ENCODE results near the gene SMARCA5.

SMARCA5 gene

DNA sequence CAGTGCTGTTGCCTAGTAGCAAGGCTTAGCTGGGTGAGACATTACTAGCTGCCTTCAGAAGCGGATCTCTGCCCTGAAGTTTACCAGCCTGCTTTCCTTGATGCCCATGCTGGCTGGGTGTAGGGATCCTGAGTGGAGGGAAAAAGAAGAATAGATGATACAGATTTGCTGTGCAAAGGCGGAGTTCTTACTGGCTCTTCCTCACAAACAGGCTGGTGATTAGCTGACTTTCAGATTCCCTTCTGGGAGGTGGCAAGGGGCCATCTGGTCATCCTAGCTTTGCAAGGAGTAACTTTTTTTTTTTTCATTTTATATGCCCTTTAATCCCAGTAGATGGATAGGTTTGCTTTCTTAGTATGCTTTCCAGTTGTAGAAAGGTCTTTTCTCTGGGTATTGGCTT is 44.8 kb downstream of the SMARCA5 start:
- H3K4me3 Mint-ChIP-seq, result no peak overlapping the region
- H3K9me3 Mint-ChIP-seq, result no peaks in the 10 kb centered on the region
- no peak overlapping the region for H3K27ac Mint-ChIP-seq
- peaks cover 21% of the 10 kb centered on the region for H3K4me1 Mint-ChIP-seq
- ATAC-seq (ENCODE audit: low read depth) (no peak), DNase-seq (ENCODE audit: low spot score in 2 of 2) (no peak)
- H3K27me3 Mint-ChIP-seq, result no peaks in the 10 kb centered on the region
- H3K36me3 Mint-ChIP-seq, result peaks cover 1% of the 10 kb centered on the region

GRCh38 chr4:143558823-143559756 is 45.6 kb downstream of the SMARCA5 start:
- H3K27me3 Mint-ChIP-seq, result no peaks in the 10 kb centered on the region
- H3K4me1 Mint-ChIP-seq, result peaks cover 21% of the 10 kb centered on the region
- DNase-seq (ENCODE audit: low spot score in 2 of 2) (peak; percentile 57 to 60), ATAC-seq (ENCODE audit: low read depth) (peak; percentile 81)
- peak overlapping the region; percentile 96 for H3K4me3 Mint-ChIP-seq
- no peaks in the 10 kb centered on the region for H3K9me3 Mint-ChIP-seq
- peaks cover 1% of the 10 kb centered on the region for H3K36me3 Mint-ChIP-seq
- peak overlapping the region; percentile 95 for H3K27ac Mint-ChIP-seq

GRCh38 chr4:143559757-143560147 is 46.2 kb downstream of the SMARCA5 start:
- Mint-ChIP-seq H3K4me1 (peaks cover 17% of the 10 kb centered on the region), H3K27ac (peak overlapping the region; percentile 95), H3K9me3 (no peaks in the 10 kb centered on the region), H3K4me3 (peak overlapping the region; percentile 96), H3K36me3 (no peaks in the 10 kb centered on the region), H3K27me3 (no peaks in the 10 kb centered on the region)
- peak; percentile 33 for ATAC-seq (ENCODE audit: low read depth)
- no peak for DNase-seq (ENCODE audit: low spot score in 2 of 2)

DNA sequence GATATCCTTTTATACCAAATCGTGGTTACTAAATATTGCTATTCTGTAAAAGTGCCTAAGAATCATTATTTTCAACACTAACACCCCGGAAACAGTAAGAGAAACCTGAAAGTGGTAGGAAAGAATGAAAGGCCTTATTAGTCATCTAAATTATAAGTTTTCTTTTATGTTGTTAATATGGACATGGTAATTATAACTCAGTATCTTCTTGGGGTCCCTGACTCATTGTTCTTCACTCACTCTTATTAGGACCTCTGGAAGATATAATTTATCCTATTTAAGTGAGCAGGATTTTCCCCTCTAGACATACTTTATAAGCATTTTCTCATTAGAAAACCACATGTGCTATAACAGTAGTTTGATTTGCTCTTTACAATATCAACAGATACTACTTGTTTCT is 51.0 kb downstream of the SMARCA5 start:
- Mint-ChIP-seq H3K27ac (no peak overlapping the region), H3K27me3 (no peaks in the 10 kb centered on the region), H3K9me3 (no peaks in the 10 kb centered on the region), H3K4me3 (no peak overlapping the region), H3K36me3 (peaks cover 8% of the 10 kb centered on the region), H3K4me1 (peaks cover 8% of the 10 kb centered on the region)
- DNase-seq (ENCODE audit: low spot score in 2 of 2) (no peak), ATAC-seq (ENCODE audit: low read depth) (no peak)

GRCh38 chr4:143575331-143575730 is 61.8 kb downstream of the SMARCA5 start:
- DNase-seq (ENCODE audit: low spot score in 2 of 2), result no peak
- H3K4me1 Mint-ChIP-seq, result no peaks in the 10 kb centered on the region
- ATAC-seq (ENCODE audit: low read depth), result no peak
- no peak overlapping the region for H3K4me3 Mint-ChIP-seq
- no peaks in the 10 kb centered on the region for H3K9me3 Mint-ChIP-seq
- H3K36me3 Mint-ChIP-seq, result peaks cover 15% of the 10 kb centered on the region
- no peak overlapping the region for H3K27ac Mint-ChIP-seq
- H3K27me3 Mint-ChIP-seq, result no peaks in the 10 kb centered on the region

DNA sequence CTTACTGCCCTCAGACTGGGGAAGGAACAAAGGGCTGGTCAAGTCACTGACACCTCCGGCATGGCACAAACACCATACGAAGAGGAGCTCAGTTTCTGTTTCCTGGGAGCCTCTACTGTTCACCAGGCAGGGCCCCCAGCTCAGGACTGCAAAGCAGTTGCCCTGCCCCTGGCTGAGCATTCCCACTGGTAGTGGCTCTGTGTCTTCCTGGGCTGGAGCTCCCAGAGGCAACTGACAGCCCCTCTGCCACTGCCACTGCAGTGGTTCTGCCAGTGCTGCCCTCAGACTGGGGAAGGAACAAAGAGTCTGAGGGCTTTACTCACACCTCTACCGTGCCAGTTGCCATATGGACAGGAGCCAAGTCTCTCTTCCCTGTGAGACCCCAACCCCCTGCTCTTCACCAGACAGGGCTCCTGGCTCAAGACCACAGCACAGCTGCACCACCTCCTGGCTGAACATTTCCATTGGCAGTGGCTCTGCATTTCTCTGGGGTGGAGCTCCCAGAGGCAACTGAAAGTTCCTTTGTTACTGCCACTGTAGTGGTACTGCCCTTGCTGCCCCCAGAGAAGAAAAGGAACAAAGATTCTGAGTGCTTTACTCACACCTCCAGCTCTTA is 67.9 kb downstream of the SMARCA5 start:
- no peak overlapping the region for H3K27ac Mint-ChIP-seq
- peaks cover 13% of the 10 kb centered on the region for H3K9me3 Mint-ChIP-seq
- DNase-seq (ENCODE audit: low spot score in 2 of 2) (no peak), ATAC-seq (ENCODE audit: low read depth) (no peak)
- H3K4me1 Mint-ChIP-seq, result no peaks in the 10 kb centered on the region
- peaks cover 5% of the 10 kb centered on the region for H3K36me3 Mint-ChIP-seq
- no peaks in the 10 kb centered on the region for H3K27me3 Mint-ChIP-seq
- no peak overlapping the region for H3K4me3 Mint-ChIP-seq

DNA sequence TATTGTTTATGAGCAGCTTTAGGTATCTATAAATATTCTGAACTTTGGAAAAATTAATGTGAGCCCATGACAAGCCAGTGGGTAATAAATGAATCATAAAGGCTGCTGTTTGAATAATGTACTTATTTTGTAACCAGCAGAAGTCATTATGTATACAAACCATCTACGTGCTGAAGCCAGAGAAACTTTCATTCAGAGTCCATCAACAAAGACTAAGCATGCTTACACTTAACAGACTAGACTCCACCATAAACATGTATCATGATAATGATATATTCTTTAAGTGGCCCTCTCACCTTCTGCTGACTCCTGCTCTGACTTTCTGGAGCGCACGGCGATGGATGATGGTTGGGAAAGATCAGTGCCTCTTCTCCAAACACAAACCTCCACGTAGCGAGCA is 72.0 kb downstream of the SMARCA5 start:
- Mint-ChIP-seq H3K9me3 (peaks cover 13% of the 10 kb centered on the region), H3K4me3 (no peak overlapping the region), H3K27ac (no peak overlapping the region), H3K36me3 (peaks cover 3% of the 10 kb centered on the region), H3K4me1 (no peaks in the 10 kb centered on the region), H3K27me3 (no peaks in the 10 kb centered on the region)
- no peak for DNase-seq (ENCODE audit: low spot score in 2 of 2)
- no peak for ATAC-seq (ENCODE audit: low read depth)

GRCh38 chr4:143586080-143586479 is 72.6 kb downstream of the SMARCA5 start:
- ATAC-seq (ENCODE audit: low read depth), result no peak
- Mint-ChIP-seq H3K4me3 (no peak overlapping the region), H3K9me3 (peaks cover 13% of the 10 kb centered on the region), H3K27ac (no peak overlapping the region), H3K27me3 (no peaks in the 10 kb centered on the region), H3K36me3 (peaks cover 3% of the 10 kb centered on the region), H3K4me1 (no peaks in the 10 kb centered on the region)
- no peak for DNase-seq (ENCODE audit: low spot score in 2 of 2)

DNA sequence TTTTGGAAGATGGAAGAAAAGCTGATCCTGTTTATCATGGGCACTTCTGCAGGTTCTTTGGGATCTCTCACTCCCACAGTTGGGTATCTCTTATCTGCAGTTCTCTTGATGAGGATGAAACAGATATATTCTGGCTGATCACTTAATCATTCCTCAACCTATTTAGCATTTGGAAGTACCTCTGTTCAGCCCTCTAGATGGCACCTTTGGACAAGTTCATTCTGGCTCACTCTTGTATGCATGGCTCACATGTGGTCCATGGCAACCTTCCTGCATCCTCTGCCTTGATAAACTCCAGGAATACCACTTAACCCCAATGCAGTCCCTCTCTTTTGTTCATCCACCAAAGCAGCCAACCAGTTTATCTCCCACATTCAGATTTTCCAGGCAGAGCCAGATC is 74.2 kb downstream of the SMARCA5 start:
- H3K4me3 Mint-ChIP-seq, result no peak overlapping the region
- no peak overlapping the region for H3K27ac Mint-ChIP-seq
- no peak for ATAC-seq (ENCODE audit: low read depth)
- H3K36me3 Mint-ChIP-seq, result peaks cover 3% of the 10 kb centered on the region
- no peak for DNase-seq (ENCODE audit: low spot score in 2 of 2)
- peaks cover 13% of the 10 kb centered on the region for H3K9me3 Mint-ChIP-seq
- H3K4me1 Mint-ChIP-seq, result no peaks in the 10 kb centered on the region
- no peaks in the 10 kb centered on the region for H3K27me3 Mint-ChIP-seq

DNA sequence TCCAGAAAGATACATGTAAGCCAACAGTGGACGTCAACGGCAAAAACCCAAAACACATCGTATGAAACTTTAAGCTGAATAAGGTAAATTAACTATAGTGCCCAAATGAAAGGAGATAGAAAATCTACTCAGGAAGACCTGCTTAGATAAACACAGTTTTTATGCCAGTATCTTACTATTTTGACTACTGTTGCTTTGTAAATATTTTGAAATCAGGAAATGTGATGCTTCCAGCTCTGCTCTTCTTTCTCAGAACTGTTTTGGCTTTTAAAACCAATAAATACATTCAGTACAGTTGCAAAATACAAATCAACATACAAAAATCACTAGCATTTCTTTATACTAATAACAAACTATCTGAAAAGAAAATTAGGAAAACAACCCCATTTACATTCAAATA is 83.8 kb downstream of the SMARCA5 start:
- Mint-ChIP-seq H3K27ac (no peak overlapping the region), H3K27me3 (peaks cover 9% of the 10 kb centered on the region), H3K9me3 (peaks cover 5% of the 10 kb centered on the region), H3K4me1 (no peaks in the 10 kb centered on the region), H3K36me3 (peaks cover 7% of the 10 kb centered on the region), H3K4me3 (no peak overlapping the region)
- DNase-seq (ENCODE audit: low spot score in 2 of 2) (no peak), ATAC-seq (ENCODE audit: low read depth) (no peak)

- ATAC-seq (ENCODE audit: low read depth) (no peak), DNase-seq (ENCODE audit: low spot score in 2 of 2) (no peak)
- Mint-ChIP-seq H3K4me1 (no peaks in the 10 kb centered on the region), H3K4me3 (no peak overlapping the region), H3K27me3 (peaks cover 7% of the 10 kb centered on the region), H3K9me3 (peaks cover 4% of the 10 kb centered on the region), H3K27ac (no peak overlapping the region), H3K36me3 (peaks cover 6% of the 10 kb centered on the region)
These were observed 85.3 kb downstream of the SMARCA5 start for GRCh38 chr4:143598816-143599215.

DNA sequence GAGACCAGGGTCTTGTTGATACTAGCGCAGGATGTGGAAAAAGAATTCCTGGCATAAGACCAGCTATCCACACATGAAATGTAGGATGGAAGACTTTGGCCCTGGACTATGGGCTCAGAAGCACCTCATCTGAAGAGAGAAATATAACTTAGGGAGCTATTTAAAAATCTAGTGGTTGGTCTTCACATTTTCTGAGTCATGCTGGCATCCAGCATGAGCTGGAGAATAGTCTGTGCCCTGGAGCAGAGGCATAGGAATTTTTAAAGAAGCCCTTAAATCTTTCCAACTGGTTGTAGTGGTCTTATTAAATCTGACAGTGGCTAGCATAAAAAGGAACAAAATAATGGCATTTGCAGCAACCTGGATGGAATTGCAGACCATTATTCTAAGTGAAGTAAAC is 86.3 kb downstream of the SMARCA5 start:
- no peak for DNase-seq (ENCODE audit: low spot score in 2 of 2)
- Mint-ChIP-seq H3K4me3 (no peak overlapping the region), H3K9me3 (no peaks in the 10 kb centered on the region), H3K27ac (no peak overlapping the region), H3K4me1 (no peaks in the 10 kb centered on the region), H3K36me3 (peaks cover 2% of the 10 kb centered on the region), H3K27me3 (peaks cover 2% of the 10 kb centered on the region)
- ATAC-seq (ENCODE audit: low read depth), result no peak

DNA sequence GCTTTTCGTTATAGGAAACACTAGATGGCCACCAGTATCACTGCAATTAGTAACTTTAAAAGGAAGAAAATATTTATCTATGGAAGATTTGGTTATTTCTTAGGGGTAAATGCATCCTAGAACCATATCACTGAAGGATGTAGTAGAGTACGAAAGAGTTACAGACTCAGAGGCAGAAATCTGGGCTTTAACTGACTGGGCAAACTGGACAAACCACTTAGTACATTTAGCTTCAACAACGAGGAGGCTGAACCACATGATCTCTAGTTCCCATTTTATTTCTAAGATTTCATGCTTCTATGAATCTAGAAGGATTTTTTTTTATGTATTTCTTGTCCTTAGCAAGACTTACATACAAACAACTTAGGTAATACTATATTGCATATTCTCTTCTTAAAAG is 93.0 kb downstream of the SMARCA5 start:
- no peak overlapping the region for H3K27ac Mint-ChIP-seq
- no peaks in the 10 kb centered on the region for H3K4me1 Mint-ChIP-seq
- no peak overlapping the region for H3K4me3 Mint-ChIP-seq
- ATAC-seq (ENCODE audit: low read depth) (no peak), DNase-seq (ENCODE audit: low spot score in 2 of 2) (no peak)
- peaks cover 4% of the 10 kb centered on the region for H3K36me3 Mint-ChIP-seq
- peaks cover 7% of the 10 kb centered on the region for H3K27me3 Mint-ChIP-seq
- no peaks in the 10 kb centered on the region for H3K9me3 Mint-ChIP-seq
